Pancreas (tissue), 10 donors: ENCODE results near the gene CBX3. TPM values are rescaled to one million over a fixed set of nuclear protein-coding genes. Genes with fewer than 3 reads are reported as not detected.

ENCODE experiments used
- ATAC-seq, 4 donors: fragments of 200-7000 bp; cut with Tn5 transposase; one replicate each; pipeline versions ENCODE4 v1.8.0 to v1.9.1; 2020; ENCODE audit warnings: mild to moderate bottlenecking in 4 of 4, moderate library complexity in 4 of 4
- DNase-seq, 6 donors: peaks; one replicate each; pipeline ENCODE4 v3.0.0-alpha.2; 2020
- FAIRE-seq: peaks from 2 replicates; lab custom pipeline; 2012; peaks lifted over from hg19 to GRCh38; lab: Jason Lieb, UNC
- H3K27ac ChIP-seq, 4 donors: fragments of 200-600 bp; sonication (generic); 1 replicate in 3 of 4; 2 replicates in 1 of 4; pipeline versions ENCODE4 v1.5.0 to v1.8.0; 2020
- H3K27me3 ChIP-seq, 4 donors: fragments of 200-600 bp; one replicate each; pipeline ENCODE4 v1.8.0; 2021
- H3K36me3 ChIP-seq, 3 donors: fragments of 200-600 bp; sonication (generic) in 1 of 3; one replicate each; pipeline versions ENCODE4 v1.5.0 to v1.8.0; 2020 to 2021
- H3K4me1 ChIP-seq, 3 donors: fragments of 200-600 bp; one replicate each; pipeline ENCODE4 v1.8.0; 2021
- H3K4me3 ChIP-seq, 4 donors: fragments of 200-600 bp; sonication (generic) in 2 of 4; one replicate each; pipeline versions ENCODE4 v1.5.0 to v1.8.0; 2020 to 2021
- H3K9me3 ChIP-seq, 4 donors: fragments of 200-600 bp; one replicate each; pipeline ENCODE4 v1.8.0; 2021
- CTCF ChIP-seq, 4 donors: fragments of 200-600 bp; sonication (generic) in 3 of 4; IDR thresholded peaks; one replicate each; pipeline versions ENCODE4 v1.5.0 to v1.8.0; 2021; ENCODE audit warnings: antibody characterized with exemption in 4 of 4
- WGBS, 2 donors: extraction: QIAGEN DNeasy Blood & Tissue Kit; methylation state at CpG; one replicate each; pipeline ENCODE4 v1.1.7; 2013; 5-methylcytosine and 5-hydroxymethylcytosine counted together
- intact Hi-C, 3 donors: fragments of 100-400 bp; cut with DNase I; formaldehyde crosslinking; loops; one replicate each; pipeline versions ENCODE4 v1.11.1 to v1.14.2; 2022
- polyA plus RNA-seq, 2 donors: library from polyadenylated mRNA; stranded (reverse); fragments of 200-250 nt; gene quantifications; one replicate each; pipeline ENCODE4 v1.2.3, GENCODE V29; 2013
- total RNA-seq, 6 donors: library from RNA; stranded (reverse); fragmentation: NEBNext Ultra II Directional in 4 of 6; extraction: Animal tissue kit (Norgen Biotek cat#: 25700) in 4 of 6; gene quantifications; one replicate each; pipeline versions ENCODE4 v1.2.1 to v1.2.4, GENCODE V29; 2021 to 2023
- donor health status: healthy with polysubstance abuse.
- donor health status: DM: no; HTN: no; CAD: no; lungs with moderate emphysema.
- donor health status: DM: no; HTN: no; CAD: no.
- donor health status: control.
- donor health status: control.
- donor health status: Bipolar disorder and iron deficiency.
- donor health status: DM: yes; HTN: yes; CAD: no.
- donor health status: DM: no; HTN: no; CAD: no.
- donor health status: DM: no; HTN: no; CAD: no.
- donor health status: DM: yes; HTN: yes; CAD: no.

Gene CBX3
- total and polyA plus RNA-seq, 8 donors, result 22.0 to 60.7 (median 36.0) TPM

GRCh38 chr7:26166684-26167266 lies 34.8 kb upstream of the CBX3 start:
- Histone ChIP-seq H3K4me3 (no peak overlapping the region), H3K36me3 (no peaks in the 10 kb centered on the region), H3K4me1 (peaks cover 0 to 11% (median 6%) of the 10 kb centered on the region in 3 donors), H3K9me3 (no peaks in the 10 kb centered on the region), H3K27me3 (no peaks in the 10 kb centered on the region), H3K27ac (no peak overlapping the region)
- intact Hi-C loops, result no loop called here
- 88 to 90% methylated on average over 5 of the region's 5 CpGs for WGBS, 2 donors
- ATAC-seq (peak in 3 of 4 donors; percentile 18 to 30 (median 19)), FAIRE-seq (no peak), DNase-seq (no peak)
- no peak for TF ChIP-seq CTCF (IDR thresholded peaks at IDR 0.05)

GRCh38 chr7:26167303-26167934 lies 34.1 kb upstream of the CBX3 start:
- Histone ChIP-seq H3K27ac (no peak overlapping the region), H3K4me3 (no peak overlapping the region), H3K9me3 (no peaks in the 10 kb centered on the region), H3K36me3 (no peaks in the 10 kb centered on the region), H3K27me3 (no peaks in the 10 kb centered on the region), H3K4me1 (peaks cover 0 to 11% (median 6%) of the 10 kb centered on the region in 3 donors)
- DNase-seq (no peak), ATAC-seq (peak; percentile 50 to 81 (median 70)), FAIRE-seq (no peak)
- intact Hi-C loops, result no loop called here
- TF ChIP-seq CTCF (IDR thresholded peaks at IDR 0.05), result no peak
- WGBS, 2 donors, result 46 to 50% methylated on average over 3 of the region's 3 CpGs

- no peak for FAIRE-seq
- H3K27ac ChIP-seq, result no peak overlapping the region
Measured at GRCh38 chr7:26168458-26169023, 33.0 kb upstream of the CBX3 start.

GRCh38 chr7:26169271-26169670 lies 32.3 kb upstream of the CBX3 start:
- peaks cover 0 to 11% (median 6%) of the 10 kb centered on the region in 3 donors for H3K4me1 ChIP-seq
- no peak overlapping the region for H3K4me3 ChIP-seq
- H3K27me3 ChIP-seq, result no peaks in the 10 kb centered on the region
- H3K9me3 ChIP-seq, result no peaks in the 10 kb centered on the region
- no peak for FAIRE-seq
- H3K27ac ChIP-seq, result no peak overlapping the region
- intact Hi-C loops, result no loop called here
- no peak for DNase-seq
- H3K36me3 ChIP-seq, result no peaks in the 10 kb centered on the region
- WGBS, 2 donors, result 87 to 89% methylated on average over 3 of the region's 3 CpGs
- no peak for TF ChIP-seq CTCF (IDR thresholded peaks at IDR 0.05)
- ATAC-seq, result no peak

More at GRCh38 chr7:26168458-26169023, 33.0 kb upstream of the CBX3 start:
- no peak for DNase-seq
- no peak for ATAC-seq
- Histone ChIP-seq H3K27me3 (no peaks in the 10 kb centered on the region), H3K4me3 (no peak overlapping the region), H3K9me3 (no peaks in the 10 kb centered on the region), H3K4me1 (peaks cover 0 to 11% (median 6%) of the 10 kb centered on the region in 3 donors), H3K36me3 (no peaks in the 10 kb centered on the region)
- no peak for TF ChIP-seq CTCF (IDR thresholded peaks at IDR 0.05)
- intact Hi-C loops, result no loop called here
- WGBS, 2 donors, result 92% methylated on average over 6 of the region's 6 CpGs

GRCh38 chr7:26170663-26171062 lies 30.9 kb upstream of the CBX3 start:
- DNase-seq (no peak), FAIRE-seq (no peak), ATAC-seq (peak in 2 of 4 donors; percentile 38 to 45)
- H3K4me1 ChIP-seq, result peaks cover 0 to 11% (median 6%) of the 10 kb centered on the region in 3 donors
- no peak for TF ChIP-seq CTCF (IDR thresholded peaks at IDR 0.05)
- H3K27me3 ChIP-seq, result no peaks in the 10 kb centered on the region
- H3K9me3 ChIP-seq, result no peaks in the 10 kb centered on the region
- WGBS, 2 donors, result 93 to 97% methylated on average over 1 of the region's 1 CpG
- H3K27ac ChIP-seq, result no peak overlapping the region
- intact Hi-C loops, result no loop called here
- no peak overlapping the region for H3K4me3 ChIP-seq
- no peaks in the 10 kb centered on the region for H3K36me3 ChIP-seq
